Kidney tubule cell (primary cell): ENCODE results near the gene PRTG.
"Not testable (repeated sequence)": the region's sequence is repeated elsewhere in the genome, so short reads cannot be mapped to it uniquely, and the experiment has no call there.

Experiments used
- DNase-seq: peaks from one replicate; pipeline ENCODE4 v3.0.0-alpha.2; 2018; ENCODE audit warnings: low spot score

PRTG gene

DNA sequence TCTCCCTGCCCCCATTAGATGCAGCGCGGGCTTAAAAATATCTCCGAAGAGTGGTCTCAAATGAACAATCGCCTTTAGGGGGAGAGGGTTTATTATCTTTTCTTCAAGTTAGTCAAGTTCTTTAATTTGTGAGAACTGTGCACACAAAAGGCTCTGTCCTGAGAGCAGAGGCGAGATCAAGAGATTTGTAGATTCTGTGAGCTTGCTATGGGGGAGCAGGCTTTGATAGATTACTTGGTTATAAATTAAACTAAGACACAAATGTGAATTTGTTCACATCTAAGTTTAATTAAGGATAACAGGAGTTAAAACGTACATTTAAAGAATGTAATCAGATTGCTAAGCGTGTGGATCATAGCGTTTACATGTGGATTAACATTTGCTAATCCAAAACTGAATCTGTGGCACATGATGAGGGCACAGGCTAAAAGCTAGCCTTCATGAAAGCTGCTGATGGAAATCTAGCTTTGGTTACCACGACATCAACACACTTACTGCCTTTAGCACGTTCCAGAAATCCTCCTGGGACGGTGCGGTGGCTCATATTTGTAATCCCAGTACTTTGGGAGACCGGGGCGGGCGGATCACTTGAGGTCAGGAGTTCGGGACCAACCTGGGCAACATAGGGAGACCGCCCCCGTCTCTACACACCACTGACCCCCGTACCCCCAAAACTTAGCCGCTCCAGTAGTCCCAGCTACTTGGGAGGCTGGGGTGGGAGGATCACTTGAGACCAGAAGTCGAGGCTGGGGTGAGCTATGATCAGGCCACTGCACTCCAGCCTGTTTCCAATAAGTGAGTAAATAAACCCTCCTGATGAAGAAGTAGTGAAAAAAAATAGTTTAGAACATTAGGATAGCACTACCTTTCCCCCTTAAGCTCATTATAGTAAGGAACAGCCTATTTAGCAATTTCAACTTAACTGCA lies 1.0 kb upstream of the PRTG start:
- DNase-seq: no peak

GRCh38 chr15:55742498-55742926 lies 440 bp downstream of the PRTG start:
- DNase-seq: no peak

GRCh38 chr15:55741833-55742497 lies 987 bp downstream of the PRTG start:
- peak; percentile 35 for DNase-seq

GRCh38 chr15:55740981-55741832 lies 1.7 kb downstream of the PRTG start:
- no peak for DNase-seq

- DNase-seq: no peak
These were observed 2.5 kb downstream of the PRTG start for GRCh38 chr15:55740359-55740878.

DNA sequence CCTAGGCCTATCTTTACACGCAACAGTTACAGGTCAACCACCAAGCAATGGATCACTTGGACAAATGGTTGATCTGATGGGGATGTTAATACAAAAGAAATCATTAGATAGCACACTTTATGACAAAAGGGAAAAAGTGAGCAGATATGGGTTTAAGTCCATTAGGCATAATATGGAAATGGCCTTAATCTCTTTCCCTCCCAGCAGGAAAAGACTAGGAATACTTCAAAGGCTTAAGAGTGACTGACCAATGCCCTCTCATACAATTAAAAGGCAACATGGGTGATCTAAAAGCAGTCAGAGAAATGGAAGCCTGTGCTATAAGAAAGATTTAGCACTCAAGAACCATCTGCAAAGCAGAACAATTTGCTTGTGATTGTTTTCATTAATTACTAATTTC lies 3.3 kb downstream of the PRTG start:
- DNase-seq: no peak

GRCh38 chr15:55738715-55739114 lies 4.2 kb downstream of the PRTG start:
- no peak for DNase-seq

DNA sequence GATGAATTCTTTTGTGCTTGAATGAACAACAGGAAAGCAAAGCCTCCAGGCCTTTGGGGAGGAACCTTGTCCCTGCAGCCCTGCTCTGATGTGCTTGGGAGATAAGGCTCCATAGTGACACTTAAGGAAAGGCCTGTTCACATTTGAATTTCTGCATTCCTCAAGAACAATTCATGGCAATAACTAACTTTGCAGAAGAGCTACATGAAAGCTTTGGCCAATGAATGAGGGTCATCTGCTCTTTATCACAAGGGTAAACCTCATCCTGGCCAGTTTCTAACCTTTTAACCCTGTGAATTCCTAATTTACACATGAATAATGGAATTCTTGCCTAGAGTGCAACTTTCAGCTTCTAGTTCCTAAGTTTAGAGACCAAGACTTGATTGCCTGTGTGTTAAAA lies 5.6 kb downstream of the PRTG start:
- peak; percentile 85 for DNase-seq

DNA sequence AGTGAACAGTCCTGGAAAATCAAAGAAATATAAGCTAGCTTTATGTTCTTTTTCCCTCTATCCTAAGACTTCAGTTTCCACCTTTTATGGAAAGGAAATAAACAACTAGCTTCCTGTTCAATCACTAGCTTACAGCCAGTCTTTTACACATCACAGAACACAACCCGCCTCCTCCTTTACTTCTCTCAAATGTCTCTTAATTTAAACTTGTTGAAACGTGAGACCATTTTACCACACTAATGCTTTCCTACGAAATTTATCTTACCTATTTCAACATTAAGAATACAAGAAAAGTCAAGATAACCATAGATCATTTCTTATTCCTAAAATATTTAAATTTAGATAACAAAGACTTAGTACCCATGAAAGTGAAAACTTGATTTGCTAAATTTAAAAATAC lies 6.2 kb downstream of the PRTG start:
- no peak for DNase-seq

DNA sequence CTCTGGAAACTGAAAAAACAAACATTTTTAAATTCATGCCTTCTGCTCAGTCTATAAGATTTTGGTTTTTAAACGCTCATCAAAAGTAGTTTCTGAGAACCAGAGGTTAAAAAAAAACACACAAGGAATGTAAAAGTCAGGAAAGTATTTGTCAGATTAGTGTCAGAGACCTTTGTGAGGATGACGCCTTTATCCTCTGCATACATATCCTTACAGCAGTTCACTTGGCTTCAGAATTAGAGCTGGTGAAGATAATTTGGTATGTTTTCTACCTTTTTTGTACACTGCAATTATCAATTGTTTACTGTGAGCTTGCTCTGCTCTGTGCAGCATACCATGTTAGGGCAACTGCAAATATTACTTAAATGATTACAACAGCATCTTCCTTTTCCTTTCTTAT lies 8.3 kb downstream of the PRTG start:
- no peak for DNase-seq

DNA sequence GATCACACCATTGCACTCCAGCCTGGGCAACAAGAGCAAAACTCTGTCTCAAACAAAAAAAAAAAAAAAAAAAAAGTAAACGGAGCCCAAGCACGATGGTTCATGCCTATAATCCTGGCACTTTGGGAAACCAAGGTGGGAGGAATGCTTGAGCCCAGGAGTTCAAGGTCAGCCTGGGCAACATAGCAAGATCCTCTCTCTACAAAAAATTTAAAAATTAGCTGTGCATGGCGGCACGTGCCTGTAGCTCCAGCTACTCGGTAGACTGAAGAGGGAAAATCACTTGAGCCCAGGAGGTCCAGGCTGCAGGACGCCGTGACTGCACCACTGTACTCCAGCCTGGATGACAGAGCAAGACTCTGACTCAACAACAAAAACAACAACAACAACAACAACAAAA lies 9.5 kb downstream of the PRTG start:
- DNase-seq: not testable (repeated sequence)

GRCh38 chr15:55721554-55722185 lies 21.3 kb downstream of the PRTG start:
- no peak for DNase-seq

- no peak for DNase-seq
These were observed 27.4 kb downstream of the PRTG start for GRCh38 chr15:55715355-55716076.

GRCh38 chr15:55714064-55714463 lies 28.9 kb downstream of the PRTG start:
- no peak for DNase-seq

- no peak for DNase-seq
These were observed 30.6 kb downstream of the PRTG start for GRCh38 chr15:55712363-55712762.

DNA sequence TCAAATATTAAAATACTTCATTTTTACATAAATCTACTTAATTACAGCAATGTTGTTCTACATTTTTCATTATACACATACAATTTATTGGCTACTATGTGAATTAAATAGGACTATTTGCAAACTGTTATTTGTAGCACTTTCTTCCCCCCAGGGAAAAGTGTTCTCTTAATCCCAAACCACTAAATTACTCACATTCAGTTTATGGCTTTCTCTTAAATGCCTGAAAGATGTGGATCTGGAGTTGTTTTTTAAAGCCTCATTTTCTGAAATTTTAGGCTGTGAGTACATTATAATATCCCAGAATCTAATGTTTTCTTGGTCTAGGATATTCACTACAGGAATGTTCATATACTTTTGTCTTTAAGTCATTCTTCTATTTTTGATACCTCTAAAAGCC lies 32.7 kb downstream of the PRTG start:
- DNase-seq: no peak

- DNase-seq: no peak
These were observed 33.5 kb downstream of the PRTG start for GRCh38 chr15:55709458-55709857.

DNA sequence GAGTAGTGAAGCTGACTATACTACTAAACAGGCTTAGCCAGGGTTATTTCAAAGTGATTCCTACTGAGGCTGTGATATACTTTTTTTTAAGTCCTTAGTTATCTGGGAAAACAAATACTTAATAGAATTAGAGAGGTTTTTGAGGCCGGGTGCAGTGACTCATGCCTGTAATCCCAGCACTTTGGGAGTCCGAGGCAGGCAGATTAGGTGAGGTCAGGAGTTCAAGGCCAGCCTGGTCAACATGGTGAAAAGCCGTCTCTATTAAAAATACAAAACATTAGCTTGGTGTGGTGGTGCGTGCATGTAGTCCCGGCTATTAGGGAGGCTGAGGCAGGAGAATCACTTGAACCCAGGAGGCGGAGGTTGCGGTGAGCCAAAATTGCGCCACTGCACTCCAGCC lies 34.2 kb downstream of the PRTG start:
- DNase-seq: no peak

GRCh38 chr15:55707951-55708350 lies 35.0 kb downstream of the PRTG start:
- DNase-seq: no peak

- DNase-seq: no peak
These were observed 35.4 kb downstream of the PRTG start for GRCh38 chr15:55707518-55707917.

GRCh38 chr15:55703873-55704301 lies 39.1 kb downstream of the PRTG start:
- DNase-seq: peak; percentile 81
